SK-N-SH (cell line): Measurements from ENCODE around the gene DDX51. TPM values are rescaled to one million over a fixed set of nuclear protein-coding genes. Genes with fewer than 3 reads are reported as not detected.

Experiments used
- CTCF ChIA-PET: fragments of 300-600, 350-600 bp; formaldehyde crosslinking; extraction: SDS; loops from one replicate; lab custom pipeline; 2021; lab: Yijun Ruan, JAX
- POLR2A ChIA-PET: fragments of 350-600 bp; sonication (Branson Sonifier 250); formaldehyde crosslinking; extraction: SDS; loops from one replicate; lab custom pipeline; 2020; ENCODE audit warnings: antibody characterized with exemption, inconsistent platforms; lab: Yijun Ruan, JAX
- DNase-seq: peaks from one replicate; pipeline ENCODE4 v3.0.0; 2012
- H2AFZ ChIP-seq: fragments of 200-600 bp; sonication (generic); 2 replicates; pipeline ENCODE4 v1.8.1; 2016; ENCODE audit warnings: antibody characterized with exemption, mild to moderate bottlenecking, low read depth
- H3F3A ChIP-seq: fragments of 200-600 bp; sonication (generic); replicated peaks from 2 replicates; pipeline ENCODE3; 2016; ENCODE audit warnings: antibody characterized with exemption, mild to moderate bottlenecking; ENCODE audit not compliant: insufficient read depth
- H3K27ac ChIP-seq, 2 experiments: fragments of 200-500 bp in 1 of 2; fragments of 200-600 bp in 1 of 2; sonication (Bioruptor generic) in 1 of 2; sonication (generic), shearing (Covaris generic) in 1 of 2; 2 replicates each; pipeline versions ENCODE4 v1.5.1 to v1.6.1; 2014 to 2016; ENCODE audit warnings: low read depth in 2 of 2, inconsistent platforms in 1 of 2, low read length in 1 of 2, mild to moderate bottlenecking in 1 of 2, mixed read lengths in 1 of 2
- H3K27me3 ChIP-seq: fragments of 200-600 bp; sonication (generic), shearing (Covaris generic); 2 replicates; pipeline ENCODE4 v1.6.1; 2016; ENCODE audit warnings: mixed run types; ENCODE audit not compliant: insufficient read depth
- H3K36me3 ChIP-seq, 2 experiments: fragments of 200-500 bp in 1 of 2; fragments of 200-600 bp in 1 of 2; sonication (Bioruptor generic) in 1 of 2; sonication (generic) in 1 of 2; replicated peaks in 1 of 2; 2 replicates each; pipeline versions ENCODE3 to v1.5.1; 2014 to 2016; ENCODE audit warnings: low read length in 1 of 2, mild to moderate bottlenecking in 1 of 2; ENCODE audit not compliant: insufficient read depth in 2 of 2, control insufficient read depth in 1 of 2
- H3K4me1 ChIP-seq, 2 experiments: fragments of 200-500 bp in 1 of 2; fragments of 200-600 bp in 1 of 2; sonication (Bioruptor generic) in 1 of 2; sonication (generic), shearing (Covaris generic) in 1 of 2; 2 replicates each; pipeline versions ENCODE4 v1.5.1 to v1.6.1; 2014 to 2016; ENCODE audit warnings: low read depth in 1 of 2, low read length in 1 of 2, mixed run types in 1 of 2; ENCODE audit not compliant: insufficient read depth in 2 of 2, control insufficient read depth in 1 of 2
- H3K4me2 ChIP-seq: fragments of 200-600 bp; sonication (generic), shearing (Covaris generic); 2 replicates; pipeline ENCODE4 v1.6.1; 2017; ENCODE audit warnings: mixed run types
- H3K4me3 ChIP-seq, 2 experiments: fragments of 200-500 bp in 1 of 2; fragments of 200-600 bp in 1 of 2; sonication (Bioruptor generic) in 1 of 2; sonication (generic), shearing (Covaris generic) in 1 of 2; 2 replicates each; pipeline versions ENCODE4 v1.5.1 to v1.8.1; 2014 to 2016; ENCODE audit warnings: low read depth in 2 of 2, inconsistent platforms in 1 of 2, low read length in 1 of 2, mild to moderate bottlenecking in 1 of 2, mixed read lengths in 1 of 2, moderate library complexity in 1 of 2
- H3K79me2 ChIP-seq: fragments of 200-600 bp; sonication (generic); 2 replicates; pipeline ENCODE4 v1.8.1; 2017; ENCODE audit warnings: mild to moderate bottlenecking; ENCODE audit not compliant: insufficient read depth
- H3K9ac ChIP-seq: fragments of 200-600 bp; sonication (generic); 2 replicates; pipeline ENCODE4 v1.6.1; 2017; ENCODE audit warnings: mixed run types
- H3K9me2 ChIP-seq: fragments of 200-600 bp; sonication (generic); 2 replicates; pipeline ENCODE4 v1.6.1; 2017; ENCODE audit warnings: mixed run types
- H3K9me3 ChIP-seq: fragments of 200-600 bp; sonication (generic); 2 replicates; pipeline ENCODE4 v1.6.1; 2017; ENCODE audit warnings: mixed run types, mild to moderate bottlenecking, moderate library complexity
- H4K20me1 ChIP-seq: fragments of 200-600 bp; sonication (generic); 2 replicates; pipeline ENCODE4 v1.6.1; 2017; ENCODE audit warnings: mild to moderate bottlenecking, mixed run types; ENCODE audit not compliant: insufficient read depth
- CTCF ChIP-seq: fragments of 200-600 bp; sonication (generic); IDR thresholded peaks from 2 replicates; pipeline ENCODE4 v1.6.1; 2017; ENCODE audit warnings: antibody characterized with exemption, mild to moderate bottlenecking, moderate library complexity
- ELF1 ChIP-seq: IDR thresholded peaks from 2 replicates; pipeline ENCODE4 v1.4.0; 2012
- EP300 ChIP-seq, 2 experiments: IDR thresholded peaks; 2 replicates each; pipeline versions ENCODE4 v1.4.0 to v1.6.1; 2012; ENCODE audit warnings: borderline replicate concordance in 1 of 2, low read depth in 1 of 2, low read length in 1 of 2
- FOSL2 ChIP-seq: IDR thresholded peaks from 2 replicates; pipeline ENCODE4 v1.4.0; 2012; ENCODE audit warnings: low read depth, mild to moderate bottlenecking, moderate library complexity, borderline replicate concordance
- FOXJ3 ChIP-seq: sonication (generic); formaldehyde crosslinking; IDR thresholded peaks from 2 replicates; pipeline ENCODE4 v1.5.1; 2020; ENCODE audit warnings: mild to moderate bottlenecking, missing genetic modification reagents
- FOXM1 ChIP-seq: IDR thresholded peaks from 2 replicates; pipeline ENCODE4 v1.4.0; 2012; ENCODE audit warnings: low read depth, mild to moderate bottlenecking
- IRF3 ChIP-seq: fragments of 150-350 bp; IDR thresholded peaks from 2 replicates; pipeline ENCODE4 v1.6.1; 2016; ENCODE audit warnings: mild to moderate bottlenecking, low read depth, low read length
- JUND ChIP-seq: IDR thresholded peaks from 2 replicates; pipeline ENCODE4 v1.4.0; 2012
- MAX ChIP-seq: IDR thresholded peaks from 2 replicates; pipeline ENCODE4 v1.4.0; 2012; ENCODE audit warnings: low read depth
- PBX3 ChIP-seq: IDR thresholded peaks from 2 replicates; pipeline ENCODE4; 2012
- SIN3A ChIP-seq: IDR thresholded peaks from 2 replicates; pipeline ENCODE4 v1.6.1; 2012; ENCODE audit warnings: low read depth, mild to moderate bottlenecking, low read length, moderate library complexity, borderline replicate concordance
- SMC3 ChIP-seq: IDR thresholded peaks from 2 replicates; pipeline ENCODE4 v1.6.1; 2012; ENCODE audit warnings: low read depth, low read length, improper control_type of control experiment
- USF2 ChIP-seq: fragments of 150-350 bp; IDR thresholded peaks from 2 replicates; pipeline ENCODE4 v1.6.1; 2017; ENCODE audit warnings: antibody characterized with exemption, low read length, low read depth, borderline replicate concordance
- YY1 ChIP-seq: IDR thresholded peaks from 2 replicates; pipeline ENCODE4 v1.4.0; 2012; ENCODE audit warnings: low read depth, mild to moderate bottlenecking
- WGBS: methylation state at CpG from one replicate; pipeline ENCODE4 v1.1.6; 2017; ENCODE audit warnings: low lambda C conversion rate; 5-methylcytosine and 5-hydroxymethylcytosine counted together
- polyA plus RNA-seq, 3 experiments: library from polyadenylated mRNA; depleted of rRNA; stranded (reverse); fragments of >200 nt; gene quantifications; 2 replicates each; pipeline ENCODE4 v1.2.3, GENCODE V29; 2012

DDX51 gene
- polyA plus RNA-seq, 1 of the 3 experiments (the other 2 are of a cell fraction) = 17.3 TPM

- Histone ChIP-seq H3K4me1 (no peaks in the 10 kb centered on the region; a peak in 1 of 4 replicates), H3K4me2 (no peak overlapping the region), H3K9me3 (no peaks in the 10 kb centered on the region), H2AFZ (no peak overlapping the region), H3K9ac (no peak overlapping the region), H3K9me2 (no peaks in the 10 kb centered on the region), H3K4me3 (no peak overlapping the region), H4K20me1 (no peaks in the 10 kb centered on the region), H3K27me3 (peaks cover 90% of the 10 kb centered on the region), H3K36me3 (no peaks in the 10 kb centered on the region), H3K27ac (no peak overlapping the region), H3K79me2 (no peaks in the 10 kb centered on the region), H3F3A (no peaks in the 10 kb centered on the region)
- no peak for DNase-seq
- WGBS = 39% methylated on average over 14 of the region's 21 CpGs
- ChIA-PET CTCF (interaction anchor here (1.0 to 2.2 kb wide), 3 partner anchors 11 to 233 kb away, joined by 3 to 9 read pairs (median 3); no protein-coding TSS in a partner anchor), POLR2A (no interaction called here)
- TF ChIP-seq SMC3 (no peak), USF2 (no peak), FOXM1 (no peak), FOXJ3 (no peak), ELF1 (no peak)
Measured at GRCh38 chr12:132182206-132182710, 38.1 kb upstream of the DDX51 start.

- CTCF ChIA-PET = no interaction called here
- Histone ChIP-seq H4K20me1 (no peaks in the 10 kb centered on the region), H3K4me3 (no peak overlapping the region), H3K9me2 (no peaks in the 10 kb centered on the region), H3K9me3 (no peaks in the 10 kb centered on the region), H3K27me3 (peaks cover 90% of the 10 kb centered on the region), H3K4me2 (no peak overlapping the region), H3K27ac (no peak overlapping the region), H3K79me2 (no peaks in the 10 kb centered on the region), H3K4me1 (peaks cover 0 to 2% of the 10 kb centered on the region in 2 experiments; a peak in 1 of 4 replicates), H3K9ac (no peak overlapping the region), H3F3A (no peaks in the 10 kb centered on the region), H3K36me3 (no peaks in the 10 kb centered on the region)
- DNase-seq = no peak
- TF ChIP-seq PBX3 (no peak), IRF3 (no peak), YY1 (no peak), MAX (no peak), FOSL2 (no peak), JUND (no peak), CTCF (no peak), EP300 (IDR thresholded peaks at IDR 0.05; ENCODE audit: borderline replicate concordance in 1 of 2, low read depth in 1 of 2, low read length in 1 of 2) (no peak), FOXJ3 (no peak), SIN3A (no peak)
- TF ChIP-seq, all 33 proteins: peak for 0
- no peak overlapping the region for H2AFZ ChIP-seq
- 44% methylated on average over 22 of the region's 33 CpGs for WGBS
- POLR2A ChIA-PET = no interaction called here
Measured at GRCh38 chr12:132181570-132182200, 37.6 kb upstream of the DDX51 start.
